Mesenchymal stem cell (in vitro differentiated cells and primary cell): ENCODE data around the gene TAF4.

ENCODE experiments used
- DNase-seq: peaks from one replicate; pipeline ENCODE4 v3.0.0-alpha.2; 2013
- H2AFZ ChIP-seq: one replicate; pipeline ENCODE4 v1.6.1; 2013; ENCODE audit warnings: low read depth, mild to moderate bottlenecking, control low read depth, inconsistent platforms, low read length, moderate library complexity
- H2AK5ac ChIP-seq: 2 replicates; pipeline ENCODE4 v1.6.1; 2013; ENCODE audit warnings: low read length, moderate library complexity, mild to moderate bottlenecking, inconsistent platforms; ENCODE audit not compliant: severe bottlenecking
- H2BK120ac ChIP-seq: one replicate; pipeline ENCODE4 v1.6.1; 2013; ENCODE audit warnings: low read depth, mild to moderate bottlenecking, inconsistent platforms, low read length, moderate library complexity
- H2BK12ac ChIP-seq, 2 experiments: one replicate each; pipeline ENCODE4 v1.6.1; 2013; ENCODE audit warnings: inconsistent platforms in 2 of 2, low read length in 2 of 2, mild to moderate bottlenecking in 2 of 2, moderate library complexity in 2 of 2, control low read depth in 1 of 2
- H2BK15ac ChIP-seq: one replicate; pipeline ENCODE4 v1.6.1; 2013; ENCODE audit warnings: mild to moderate bottlenecking, low read depth, inconsistent platforms; ENCODE audit not compliant: poor library complexity, severe bottlenecking
- H2BK5ac ChIP-seq: 2 replicates; pipeline ENCODE4 v1.6.1; 2013; ENCODE audit warnings: low read depth, mild to moderate bottlenecking, low read length, control low read depth, inconsistent platforms; ENCODE audit not compliant: poor library complexity, severe bottlenecking
- H3K14ac ChIP-seq, 2 experiments: one replicate each; pipeline ENCODE4 v1.6.1; 2013; ENCODE audit warnings: inconsistent platforms in 2 of 2, low read length in 2 of 2, control low read depth in 1 of 2, mild to moderate bottlenecking in 1 of 2, moderate library complexity in 1 of 2
- H3K18ac ChIP-seq, 2 experiments: one replicate each; pipeline ENCODE4 v1.6.1; 2013; ENCODE audit warnings: inconsistent platforms in 2 of 2, low read length in 2 of 2, control low read depth in 1 of 2, low read depth in 1 of 2, mild to moderate bottlenecking in 1 of 2
- H3K23ac ChIP-seq, 2 experiments: one replicate each; pipeline ENCODE4 v1.6.1; 2013; ENCODE audit warnings: inconsistent platforms in 2 of 2, low read length in 2 of 2, mild to moderate bottlenecking in 2 of 2, moderate library complexity in 2 of 2, control low read depth in 1 of 2
- H3K27ac ChIP-seq: 2 replicates; pipeline ENCODE4 v1.5.1; 2013; ENCODE audit warnings: mild to moderate bottlenecking, moderate library complexity, low read length, control low read depth, inconsistent platforms; ENCODE audit not compliant: poor library complexity, severe bottlenecking
- H3K27me3 ChIP-seq, 2 experiments: 2 replicates each; pipeline versions ENCODE4 v1.6.1 to v1.7.0; 2013; ENCODE audit warnings: low read length in 2 of 2, mild to moderate bottlenecking in 2 of 2, moderate library complexity in 2 of 2, control low read depth in 1 of 2, inconsistent platforms in 1 of 2; ENCODE audit not compliant: control insufficient read depth in 1 of 2, insufficient read depth in 1 of 2
- H3K36me3 ChIP-seq, 2 experiments: 2 replicates each; pipeline versions ENCODE4 v1.6.1 to v1.7.0; 2013; ENCODE audit warnings: low read length in 2 of 2, control low read depth in 1 of 2, inconsistent platforms in 1 of 2, low read depth in 1 of 2, mild to moderate bottlenecking in 1 of 2; ENCODE audit not compliant: insufficient read depth in 2 of 2, control insufficient read depth in 1 of 2
- H3K4ac ChIP-seq, 2 experiments: one replicate each; pipeline ENCODE4 v1.6.1; 2013; ENCODE audit warnings: inconsistent platforms in 2 of 2, low read length in 2 of 2, mild to moderate bottlenecking in 2 of 2, moderate library complexity in 2 of 2, control low read depth in 1 of 2, low read depth in 1 of 2
- H3K4me1 ChIP-seq: 2 replicates; pipeline ENCODE4 v1.6.1; 2013; ENCODE audit warnings: low read depth, low read length, control low read depth; ENCODE audit not compliant: control insufficient read depth, insufficient read depth
- H3K4me2 ChIP-seq: 2 replicates; pipeline ENCODE4 v1.6.1; 2013; ENCODE audit warnings: low read length, mild to moderate bottlenecking, inconsistent platforms; ENCODE audit not compliant: poor library complexity, severe bottlenecking
- H3K4me3 ChIP-seq, 2 experiments: 2 replicates each; pipeline versions ENCODE4 v1.5.1 to v1.7.0; 2013; ENCODE audit warnings: low read length in 2 of 2, mild to moderate bottlenecking in 2 of 2, control low read depth in 1 of 2, low read depth in 1 of 2; ENCODE audit not compliant: insufficient read depth in 1 of 2
- H3K79me1 ChIP-seq: replicated peaks from 2 replicates; pipeline ENCODE4 v1.6.1; 2013; ENCODE audit warnings: mild to moderate bottlenecking, control low read depth, low read length, inconsistent platforms; ENCODE audit not compliant: poor library complexity, severe bottlenecking
- H3K9ac ChIP-seq: 2 replicates; pipeline ENCODE4 v1.7.0; 2013; ENCODE audit warnings: mild to moderate bottlenecking, low read length, moderate library complexity
- H3K9me3 ChIP-seq: 2 replicates; pipeline ENCODE4 v1.7.0; 2013; ENCODE audit warnings: mild to moderate bottlenecking, low read length; ENCODE audit not compliant: control insufficient read depth
- H4K8ac ChIP-seq: one replicate; pipeline ENCODE4 v1.6.1; 2013; ENCODE audit warnings: inconsistent platforms, mild to moderate bottlenecking, low read length, moderate library complexity
- H4K91ac ChIP-seq: one replicate; pipeline ENCODE4 v1.6.1; 2013; ENCODE audit warnings: mild to moderate bottlenecking, low read length, inconsistent platforms
- WGBS: methylation state at CpG from one replicate; pipeline ENCODE4 v1.1.7; 2013; ENCODE audit warnings: mixed read lengths; 5-methylcytosine and 5-hydroxymethylcytosine counted together

Gene TAF4

GRCh38 chr20:61941721-61942405 is 123.8 kb downstream of the TAF4 start:
- H2BK15ac ChIP-seq: no peak overlapping the region
- no peaks in the 10 kb centered on the region for H3K36me3 ChIP-seq
- H3K79me1 ChIP-seq: no peaks in the 10 kb centered on the region
- no peak overlapping the region for H3K4ac ChIP-seq
- no peak overlapping the region for H3K9ac ChIP-seq
- H3K27me3 ChIP-seq: peaks cover 6 to 16% of the 10 kb centered on the region in 2 experiments
- no peak overlapping the region for H4K8ac ChIP-seq
- no peak overlapping the region for H3K23ac ChIP-seq
- H3K27ac ChIP-seq: no peak overlapping the region
- peaks cover 2% of the 10 kb centered on the region for H3K4me1 ChIP-seq
- H3K18ac ChIP-seq: no peak overlapping the region
- H3K4me2 ChIP-seq: no peak overlapping the region
- 87% methylated on average over 16 of the region's 16 CpGs for WGBS
- H3K4me3 ChIP-seq: no peak overlapping the region
- H4K91ac ChIP-seq: no peak overlapping the region
- H2AK5ac ChIP-seq: no peak overlapping the region
- no peak for DNase-seq
- no peak overlapping the region for H2BK12ac ChIP-seq
- no peak overlapping the region for H2AFZ ChIP-seq
- H3K14ac ChIP-seq: peak overlapping the region in 1 of 2 experiments; percentile 32
- H2BK120ac ChIP-seq: no peak overlapping the region
- no peak overlapping the region for H2BK5ac ChIP-seq
- H3K9me3 ChIP-seq: no peaks in the 10 kb centered on the region

- Histone ChIP-seq H3K36me3 (no peaks in the 10 kb centered on the region), H2BK5ac (no peak overlapping the region)
Observed at GRCh38 chr20:61940976-61941720, 124.5 kb downstream of the TAF4 start.

GRCh38 chr20:61940491-61940890 is 125.2 kb downstream of the TAF4 start:
- DNase-seq: no peak
- WGBS: 92% methylated on average over 17 of the region's 17 CpGs

More at GRCh38 chr20:61940976-61941720, 124.5 kb downstream of the TAF4 start:
- Histone ChIP-seq H2BK12ac (no peak overlapping the region), H3K4me2 (no peak overlapping the region), H4K8ac (no peak overlapping the region), H3K23ac (no peak overlapping the region), H3K14ac (peak overlapping the region in 1 of 2 experiments; percentile 83), H3K18ac (no peak overlapping the region), H2BK15ac (no peak overlapping the region), H4K91ac (no peak overlapping the region), H3K79me1 (no peaks in the 10 kb centered on the region), H2AK5ac (no peak overlapping the region), H2BK120ac (no peak overlapping the region), H3K4me1 (peaks cover 2% of the 10 kb centered on the region), H2AFZ (no peak overlapping the region), H3K4me3 (no peak overlapping the region), H3K9me3 (no peaks in the 10 kb centered on the region), H3K27ac (no peak overlapping the region), H3K4ac (no peak overlapping the region), H3K27me3 (peaks cover 6 to 16% of the 10 kb centered on the region in 2 experiments), H3K9ac (no peak overlapping the region)
- no peak for DNase-seq
- WGBS: 79% methylated on average over 16 of the region's 16 CpGs

GRCh38 chr20:61939691-61940360 is 125.9 kb downstream of the TAF4 start:
- Histone ChIP-seq H3K18ac (no peak overlapping the region), H3K27ac (no peak overlapping the region), H3K79me1 (no peaks in the 10 kb centered on the region), H3K9me3 (no peaks in the 10 kb centered on the region), H2BK15ac (no peak overlapping the region), H2BK12ac (no peak overlapping the region), H2AK5ac (no peak overlapping the region), H3K9ac (no peak overlapping the region), H2BK5ac (no peak overlapping the region), H4K91ac (no peak overlapping the region), H3K4me3 (no peak overlapping the region), H2AFZ (no peak overlapping the region), H3K36me3 (peaks cover 0 to 2% of the 10 kb centered on the region in 2 experiments), H3K4me1 (peaks cover 2% of the 10 kb centered on the region), H3K14ac (no peak overlapping the region), H3K27me3 (peaks cover 6 to 16% of the 10 kb centered on the region in 2 experiments), H4K8ac (no peak overlapping the region), H3K4me2 (no peak overlapping the region), H3K4ac (no peak overlapping the region), H2BK120ac (no peak overlapping the region), H3K23ac (no peak overlapping the region)
- DNase-seq: no peak
- 79% methylated on average over 13 of the region's 13 CpGs for WGBS

More at GRCh38 chr20:61940491-61940890, 125.2 kb downstream of the TAF4 start:
- Histone ChIP-seq H4K8ac (no peak overlapping the region), H3K18ac (no peak overlapping the region), H3K23ac (no peak overlapping the region), H3K4me1 (peaks cover 2% of the 10 kb centered on the region), H3K27me3 (peaks cover 6 to 16% of the 10 kb centered on the region in 2 experiments), H2BK120ac (no peak overlapping the region), H3K4ac (no peak overlapping the region), H3K79me1 (no peaks in the 10 kb centered on the region), H2BK5ac (no peak overlapping the region), H3K36me3 (no peaks in the 10 kb centered on the region), H3K9me3 (no peaks in the 10 kb centered on the region), H2AFZ (no peak overlapping the region), H3K27ac (no peak overlapping the region), H4K91ac (no peak overlapping the region), H2AK5ac (no peak overlapping the region), H3K4me3 (no peak overlapping the region), H2BK12ac (no peak overlapping the region), H3K9ac (no peak overlapping the region), H3K4me2 (no peak overlapping the region), H3K14ac (no peak overlapping the region), H2BK15ac (no peak overlapping the region)
